ENCODE results near the gene TYSND1. TPM values are rescaled to one million over a fixed set of nuclear protein-coding genes. Genes with fewer than 3 reads are reported as not detected.

The TYSND1 gene
- total and polyA plus RNA-seq, 7 experiments from 2014 or later: 13.8 to 35.9 (median 21.0) TPM

GRCh38 chr10:70178139-70178725, 31.7 kb upstream of the TYSND1 start:
- H3K9me3 ChIP-seq (ENCODE audit: control insufficient read depth in 2 of 3, low read length in 3 of 3): no peaks in the 10 kb centered on the region
- ChIA-PET CTCF (interaction anchor here (0.6 kb wide), 1 partner anchor 94 kb away, joined by 3 read pairs; no protein-coding TSS in a partner anchor), POLR2A (interaction anchor here (1.6 kb wide), 1 partner anchor 32 kb away, joined by 5 read pairs; the partner anchor contains the start of gene TYSND1)
- DNase-seq: no peak
- no peak overlapping the region for H3K4me3 ChIP-seq (ENCODE audit: low read length)
- Mint-ChIP-seq H3K36me3 (peaks cover 0 to 4% (median 0%) of the 10 kb centered on the region in 5 donors), H3K27me3 (peaks cover 0 to 33% (median 10%) of the 10 kb centered on the region in 5 donors), H3K4me1 (peaks cover 11 to 17% (median 14%) of the 10 kb centered on the region in 7 donors), H3K9me3 (peaks cover 0 to 9% (median 0%) of the 10 kb centered on the region in 11 donors), H3K4me3 (no peak overlapping the region), H3K27ac (no peak overlapping the region)
- no peaks in the 10 kb centered on the region for H3K36me3 ChIP-seq (ENCODE audit: control insufficient read depth in 2 of 3, insufficient read depth in 3 of 3, low read length in 3 of 3)
- intact Hi-C loops (cut with micrococcal nuclease): no loop called here
- no peak for ATAC-seq
- no peak overlapping the region for H3K27ac ChIP-seq (ENCODE audit: low read depth, low read length)
- H3K27me3 ChIP-seq (ENCODE audit: control insufficient read depth in 2 of 2, insufficient read depth in 2 of 2, low read length in 2 of 2): no peaks in the 10 kb centered on the region
- peaks cover 13 to 18% of the 10 kb centered on the region in 2 donors for H3K4me1 ChIP-seq (ENCODE audit: control insufficient read depth in 2 of 2, insufficient read depth in 2 of 2, low read length in 2 of 2)

- no peaks in the 10 kb centered on the region for H3K36me3 ChIP-seq (ENCODE audit: control insufficient read depth in 2 of 3, insufficient read depth in 3 of 3, low read length in 3 of 3)
- DNase-seq (no peak), ATAC-seq (no peak)
- no peaks in the 10 kb centered on the region for H3K27me3 ChIP-seq (ENCODE audit: control insufficient read depth in 2 of 2, insufficient read depth in 2 of 2, low read length in 2 of 2)
- no peak overlapping the region for H3K27ac ChIP-seq (ENCODE audit: low read depth, low read length)
- H3K4me1 Mint-ChIP-seq: peaks cover 12 to 25% (median 22%) of the 10 kb centered on the region in 7 donors
- H3K4me1 ChIP-seq (ENCODE audit: control insufficient read depth in 2 of 2, insufficient read depth in 2 of 2, low read length in 2 of 2): peaks cover 13 to 22% of the 10 kb centered on the region in 2 donors
- H3K27me3 Mint-ChIP-seq: peaks cover 0 to 26% (median 10%) of the 10 kb centered on the region in 5 donors
- peaks cover 0 to 4% (median 0%) of the 10 kb centered on the region in 5 donors for H3K36me3 Mint-ChIP-seq
- no peak overlapping the region for H3K4me3 ChIP-seq (ENCODE audit: low read length)
- peaks cover 0 to 9% (median 0%) of the 10 kb centered on the region in 11 donors for H3K9me3 Mint-ChIP-seq
- ChIA-PET POLR2A (no interaction called here), CTCF (interaction anchor here (1.3 kb wide), 1 partner anchor 30 kb away, joined by 5 read pairs; the partner anchor contains the start of gene TYSND1)
- H3K27ac Mint-ChIP-seq: no peak overlapping the region
- H3K4me3 Mint-ChIP-seq: no peak overlapping the region
- no peaks in the 10 kb centered on the region for H3K9me3 ChIP-seq (ENCODE audit: control insufficient read depth in 2 of 3, low read length in 3 of 3)
- intact Hi-C loops (cut with micrococcal nuclease): no loop called here
Measured at GRCh38 chr10:70176441-70176840, 29.9 kb upstream of the TYSND1 start.

- H3K36me3 ChIP-seq (ENCODE audit: control insufficient read depth in 2 of 3, insufficient read depth in 3 of 3, low read length in 3 of 3): no peaks in the 10 kb centered on the region
- POLR2A ChIA-PET: interaction anchor here (1.6 kb wide), 1 partner anchor 29 kb away, joined by 8 read pairs; the partner anchor contains the start of gene TYSND1
- Mint-ChIP-seq H3K4me3 (no peak overlapping the region), H3K4me1 (peaks cover 16 to 29% (median 26%) of the 10 kb centered on the region in 7 donors), H3K36me3 (peaks cover 0 to 4% (median 0%) of the 10 kb centered on the region in 5 donors), H3K9me3 (peaks cover 0 to 9% (median 0%) of the 10 kb centered on the region in 11 donors), H3K27me3 (peaks cover 0 to 18% (median 4%) of the 10 kb centered on the region in 5 donors), H3K27ac (peak overlapping the region in 4 of 9 donors; percentile 2 to 93 (median 75))
- H3K9me3 ChIP-seq (ENCODE audit: control insufficient read depth in 2 of 3, low read length in 3 of 3): no peaks in the 10 kb centered on the region
- CTCF ChIA-PET: interaction anchor here (0.6 kb wide), 1 partner anchor 1465 kb away, joined by 3 read pairs; no protein-coding TSS in a partner anchor
- no peak overlapping the region for H3K27ac ChIP-seq (ENCODE audit: low read depth, low read length)
- H3K4me3 ChIP-seq (ENCODE audit: low read length): no peak overlapping the region
- ATAC-seq: no peak
- no peaks in the 10 kb centered on the region for H3K27me3 ChIP-seq (ENCODE audit: control insufficient read depth in 2 of 2, insufficient read depth in 2 of 2, low read length in 2 of 2)
- intact Hi-C loops (cut with micrococcal nuclease): no loop called here
- peaks cover 13 to 22% of the 10 kb centered on the region in 2 donors for H3K4me1 ChIP-seq (ENCODE audit: control insufficient read depth in 2 of 2, insufficient read depth in 2 of 2, low read length in 2 of 2)
- DNase-seq: no peak
Measured at GRCh38 chr10:70175516-70175915, 29.0 kb upstream of the TYSND1 start.

- Mint-ChIP-seq H3K9me3 (peaks cover 0 to under 1% (median 0%) of the 10 kb centered on the region in 11 donors), H3K27me3 (peaks cover 0 to 8% (median 0%) of the 10 kb centered on the region in 5 donors), H3K36me3 (no peaks in the 10 kb centered on the region), H3K4me3 (peak overlapping the region in 9 of 10 donors; percentile 11 to 73 (median 51)), H3K27ac (peak overlapping the region; percentile 37 to 97 (median 81)), H3K4me1 (peaks cover 21 to 34% (median 28%) of the 10 kb centered on the region in 7 donors)
- ChIA-PET POLR2A (interaction anchor here (0.7 to 1.6 kb wide), 3 partner anchors 28 to 230 kb away, joined by 3 to 8 read pairs (median 3); partner anchors contain the start of genes EIF4EBP2 and TYSND1), CTCF (no interaction called here)
- ATAC-seq (peak; percentile 26), DNase-seq (peak in 7 of 9 donors; percentile 25 to 50 (median 40))
- H3K36me3 ChIP-seq (ENCODE audit: control insufficient read depth in 2 of 3, insufficient read depth in 3 of 3, low read length in 3 of 3): peaks cover 0 to 7% (median 0%) of the 10 kb centered on the region in 3 experiments
- H3K27ac ChIP-seq (ENCODE audit: low read depth, low read length): peak overlapping the region; percentile 60
- intact Hi-C loops (cut with micrococcal nuclease): loop anchor here in 1 of 2 donors (5.0 kb wide), 1 partner anchor 208 kb away; the partner anchor contains the start of gene LRRC20
- H3K4me3 ChIP-seq (ENCODE audit: low read length): peak overlapping the region; percentile 2
- H3K9me3 ChIP-seq (ENCODE audit: control insufficient read depth in 2 of 3, low read length in 3 of 3): no peaks in the 10 kb centered on the region
- H3K4me1 ChIP-seq (ENCODE audit: control insufficient read depth in 2 of 2, insufficient read depth in 2 of 2, low read length in 2 of 2): peaks cover 13 to 22% of the 10 kb centered on the region in 2 donors
- no peaks in the 10 kb centered on the region for H3K27me3 ChIP-seq (ENCODE audit: control insufficient read depth in 2 of 2, insufficient read depth in 2 of 2, low read length in 2 of 2)
Measured at GRCh38 chr10:70174058-70174741, 27.7 kb upstream of the TYSND1 start.

GRCh38 chr10:70169649-70170364, 23.3 kb upstream of the TYSND1 start:
- H3K4me3 Mint-ChIP-seq: peak overlapping the region; percentile 86 to 97 (median 94)
- H3K4me1 ChIP-seq (ENCODE audit: control insufficient read depth in 2 of 2, insufficient read depth in 2 of 2, low read length in 2 of 2): peaks cover 47 to 49% of the 10 kb centered on the region in 2 donors
- ATAC-seq (peak; percentile 18), DNase-seq (peak in 2 of 9 donors; percentile 8 to 30)
- H3K4me1 Mint-ChIP-seq: peaks cover 46 to 70% (median 65%) of the 10 kb centered on the region in 7 donors
- peak overlapping the region; percentile 83 to 98 (median 96) for H3K27ac Mint-ChIP-seq
- H3K27me3 ChIP-seq (ENCODE audit: control insufficient read depth in 2 of 2, insufficient read depth in 2 of 2, low read length in 2 of 2): no peaks in the 10 kb centered on the region
- peaks cover 0 to 16% (median 9%) of the 10 kb centered on the region in 5 donors for H3K36me3 Mint-ChIP-seq
- H3K4me3 ChIP-seq (ENCODE audit: low read length): peak overlapping the region; percentile 88
- ChIA-PET POLR2A (interaction anchor here (0.6 to 7.7 kb wide), 13 partner anchors 9 to 243 kb away, joined by 3 to 139 read pairs (median 6); partner anchors contain the start of genes EIF4EBP2, PPA1 and TYSND1), CTCF (interaction anchor here (0.5 to 2.3 kb wide), 6 partner anchors 23 to 209 kb away, joined by 3 to 21 read pairs (median 4); partner anchors contain the start of genes PPA1 and TYSND1)
- H3K9me3 Mint-ChIP-seq: peaks cover 0 to 1% (median 0%) of the 10 kb centered on the region in 11 donors
- no peaks in the 10 kb centered on the region for H3K27me3 Mint-ChIP-seq
- peaks cover 0 to 21% (median 0%) of the 10 kb centered on the region in 3 experiments for H3K36me3 ChIP-seq (ENCODE audit: control insufficient read depth in 2 of 3, insufficient read depth in 3 of 3, low read length in 3 of 3)
- no peaks in the 10 kb centered on the region for H3K9me3 ChIP-seq (ENCODE audit: control insufficient read depth in 2 of 3, low read length in 3 of 3)
- intact Hi-C loops (cut with micrococcal nuclease): loop anchor here (1.0 to 5.0 kb wide), 10 partner anchors 8 to 1269 kb away; partner anchors contain the start of genes EIF4EBP2 (in 2 of the 2), LRRC20 (in 2 of the 2), PPA1 (in 2 of the 2) and TYSND1 (in 2 of the 2)
- H3K27ac ChIP-seq (ENCODE audit: low read depth, low read length): peak overlapping the region; percentile 95
